Panc1 (cell line): Measurements from ENCODE around the gene IGSF11. TPM values are rescaled to one million over a fixed set of nuclear protein-coding genes. Genes with fewer than 3 reads are reported as not detected.
"Not testable (repeated sequence)": the region's sequence is repeated elsewhere in the genome, so short reads cannot be mapped to it uniquely, and the experiment has no call there.

Source experiments
- ATAC-seq: fragments of 200-7000 bp; cut with Tn5 transposase; 2 replicates; pipeline ENCODE4 v1.9.1; 2020; ENCODE audit warnings: mild to moderate bottlenecking, moderate library complexity
- BruUV-seq: library from RNA; stranded (reverse); fragments of 400-500 nt; replicated peaks from 2 replicates; lab custom pipeline; 2021; lab: Mats Ljungman, UMichigan
- CTCF ChIA-PET: fragments of 300-600 bp; sonication (Branson Sonifier 250); formaldehyde crosslinking; loops from one replicate; lab custom pipeline; 2022; ENCODE audit warnings: antibody characterized with exemption; lab: Charles Lee
- POLR2A ChIA-PET: fragments of 300-600 bp; sonication (Branson Sonifier 250); formaldehyde crosslinking; loops from one replicate; lab custom pipeline; 2022; ENCODE audit warnings: antibody characterized with exemption; lab: Charles Lee
- DNase-seq: peaks from one replicate; pipeline ENCODE4 v3.0.0-alpha.2; 2010; ENCODE audit warnings: low read depth, low spot score
- H3K27ac ChIP-seq: 2 replicates; pipeline ENCODE4 v1.5.1; 2011; ENCODE audit warnings: mild to moderate bottlenecking, low read length, inconsistent platforms
- H3K27me3 ChIP-seq: fragments of 200-500 bp; sonication (Bioruptor generic); 2 replicates; pipeline ENCODE4 v1.6.0; 2014; ENCODE audit warnings: low read length, inconsistent platforms; ENCODE audit not compliant: control insufficient read depth, insufficient read depth
- H3K36me3 ChIP-seq: fragments of 200-500 bp; sonication (Bioruptor generic); 2 replicates; pipeline ENCODE4 v1.5.1; 2014; ENCODE audit warnings: inconsistent platforms, mild to moderate bottlenecking, low read length, moderate library complexity; ENCODE audit not compliant: control insufficient read depth, insufficient read depth
- H3K4me1 ChIP-seq: 2 replicates; pipeline ENCODE4 v1.5.1; 2011; ENCODE audit warnings: inconsistent platforms, mild to moderate bottlenecking, low read length, moderate library complexity; ENCODE audit not compliant: control insufficient read depth, insufficient read depth
- H3K4me3 ChIP-seq, 2 experiments: 2 replicates each; pipeline ENCODE4 v1.5.1; 2011 to 2012; ENCODE audit warnings: low read depth in 2 of 2, low read length in 2 of 2, mild to moderate bottlenecking in 2 of 2, inconsistent platforms in 1 of 2, moderate library complexity in 1 of 2
- H3K9me3 ChIP-seq: fragments of 200-500 bp; sonication (Bioruptor generic); 2 replicates; pipeline ENCODE4 v1.5.1; 2014; ENCODE audit warnings: low read depth, mild to moderate bottlenecking, inconsistent platforms, low read length, moderate library complexity; ENCODE audit not compliant: control insufficient read depth, insufficient read depth
- CTCF ChIP-seq: fragments of 450-650 bp; IDR thresholded peaks from 2 replicates; pipeline ENCODE4 v1.5.1; 2017; ENCODE audit warnings: mild to moderate bottlenecking
- POLR2AphosphoS5 ChIP-seq: IDR thresholded peaks from 2 replicates; pipeline ENCODE4 v1.6.1; 2012; ENCODE audit warnings: mild to moderate bottlenecking, low read depth, low read length, moderate library complexity
- REST ChIP-seq, 2 experiments: IDR thresholded peaks; 2 replicates each; pipeline ENCODE4 v1.6.1; 2011 to 2012; ENCODE audit warnings: low read depth in 2 of 2, control low read depth in 1 of 2, low read length in 1 of 2, mild to moderate bottlenecking in 1 of 2, moderate library complexity in 1 of 2; ENCODE audit not compliant: insufficient read depth in 1 of 2
- SIN3A ChIP-seq: IDR thresholded peaks from 2 replicates; pipeline ENCODE4 v1.6.1; 2012; ENCODE audit warnings: low read depth, mild to moderate bottlenecking, low read length, moderate library complexity, borderline replicate concordance; ENCODE audit not compliant: insufficient read depth
- TCF7L2 ChIP-seq: IDR thresholded peaks from 2 replicates; pipeline ENCODE4 v1.6.1; 2011; ENCODE audit warnings: mild to moderate bottlenecking, low read depth, low read length, inconsistent platforms
- in situ Hi-C: cut with HindIII; loops from 2 replicates; pipeline ENCODE4 v1.10.0; 2016; ENCODE audit warnings: low sequenced_read_pairs, low pct_unique_long_range_greater_than_20kb
- intact Hi-C: fragments of 100-400 bp; cut with micrococcal nuclease; formaldehyde crosslinking; loops from one replicate; pipeline ENCODE4 v1.10.0; 2022; ENCODE audit not compliant: unreplicated experiment
- total RNA-seq: library from RNA; stranded (reverse); gene quantifications from one replicate; pipeline ENCODE4 v1.2.1, GENCODE V29; 2021; ENCODE audit not compliant: unreplicated experiment

Gene IGSF11
- total RNA-seq, 1 experiment from 2014 or later = 0.33 TPM

GRCh38 chr3:119073258-119074001 is 38.8 kb upstream of the IGSF11 start:
- DNase-seq (no peak), ATAC-seq (no peak)
- no peak overlapping the region for H3K4me3 ChIP-seq
- no peaks in the 10 kb centered on the region for H3K9me3 ChIP-seq
- H3K27me3 ChIP-seq = no peaks in the 10 kb centered on the region
- no peaks in the 10 kb centered on the region for H3K36me3 ChIP-seq
- BruUV-seq = no TSS peak
- no peak overlapping the region for H3K27ac ChIP-seq
- H3K4me1 ChIP-seq = no peaks in the 10 kb centered on the region
- TF ChIP-seq SIN3A = no peak
- TF ChIP-seq CTCF = no peak
- TF ChIP-seq POLR2AphosphoS5 = no peak
- TF ChIP-seq REST (IDR thresholded peaks at IDR 0.05; ENCODE audit: insufficient read depth in 1 of 2, low read depth in 2 of 2, low read length in 1 of 2) = no peak
- TF ChIP-seq TCF7L2 = no peak
- in situ Hi-C loops (no loop called here), intact Hi-C loops (no loop called here)
- CTCF ChIA-PET = no interaction called here
- POLR2A ChIA-PET = interaction anchor here (0.6 kb wide), 1 partner anchor 157 kb away, joined by 3 read pairs; no protein-coding TSS in a partner anchor

- ATAC-seq, H3K36me3 ChIP-seq, H3K9me3 ChIP-seq, DNase-seq, in situ Hi-C loops, H3K4me3 ChIP-seq, H3K27ac ChIP-seq, POLR2A ChIA-PET, BruUV-seq, H3K4me1 ChIP-seq, H3K27me3 ChIP-seq, intact Hi-C loops: not testable (repeated sequence)
- CTCF ChIA-PET = interaction anchor here (0.9 kb wide), 1 partner anchor 190 kb away, joined by 3 read pairs; no protein-coding TSS in a partner anchor
Observed at GRCh38 chr3:119072451-119072850, 37.8 kb upstream of the IGSF11 start.

GRCh38 chr3:119069725-119070124 is 35.1 kb upstream of the IGSF11 start:
- no peaks in the 10 kb centered on the region for H3K9me3 ChIP-seq
- no peaks in the 10 kb centered on the region for H3K36me3 ChIP-seq
- no peak for ATAC-seq
- in situ Hi-C loops (no loop called here), intact Hi-C loops (no loop called here)
- no peak overlapping the region for H3K4me3 ChIP-seq
- TF ChIP-seq REST (IDR thresholded peaks at IDR 0.05; ENCODE audit: insufficient read depth in 1 of 2, low read depth in 2 of 2, low read length in 1 of 2) (no peak), SIN3A (no peak), TCF7L2 (no peak), POLR2AphosphoS5 (no peak), CTCF (no peak)
- no TSS peak for BruUV-seq
- peaks cover 3% of the 10 kb centered on the region; the same call in 1 of the 2 replicates for H3K27me3 ChIP-seq
- ChIA-PET CTCF (no interaction called here), POLR2A (no interaction called here)
- no peak overlapping the region for H3K27ac ChIP-seq
- no peak for DNase-seq
- no peaks in the 10 kb centered on the region for H3K4me1 ChIP-seq
